Activated CD4-positive, alpha-beta T cell treated with anti-CD3 and anti-CD28 coated beads for 4 hours (primary cell): ENCODE data around the gene ECE1.

Experiments used
- DNase-seq, 2 donors: peaks; one replicate each; pipeline ENCODE4 v3.0.0-alpha.2; 2020

The ECE1 gene

GRCh38 chr1:21325231-21325718, 35.0 kb upstream of the ECE1 start:
- DNase-seq = no peak

DNA sequence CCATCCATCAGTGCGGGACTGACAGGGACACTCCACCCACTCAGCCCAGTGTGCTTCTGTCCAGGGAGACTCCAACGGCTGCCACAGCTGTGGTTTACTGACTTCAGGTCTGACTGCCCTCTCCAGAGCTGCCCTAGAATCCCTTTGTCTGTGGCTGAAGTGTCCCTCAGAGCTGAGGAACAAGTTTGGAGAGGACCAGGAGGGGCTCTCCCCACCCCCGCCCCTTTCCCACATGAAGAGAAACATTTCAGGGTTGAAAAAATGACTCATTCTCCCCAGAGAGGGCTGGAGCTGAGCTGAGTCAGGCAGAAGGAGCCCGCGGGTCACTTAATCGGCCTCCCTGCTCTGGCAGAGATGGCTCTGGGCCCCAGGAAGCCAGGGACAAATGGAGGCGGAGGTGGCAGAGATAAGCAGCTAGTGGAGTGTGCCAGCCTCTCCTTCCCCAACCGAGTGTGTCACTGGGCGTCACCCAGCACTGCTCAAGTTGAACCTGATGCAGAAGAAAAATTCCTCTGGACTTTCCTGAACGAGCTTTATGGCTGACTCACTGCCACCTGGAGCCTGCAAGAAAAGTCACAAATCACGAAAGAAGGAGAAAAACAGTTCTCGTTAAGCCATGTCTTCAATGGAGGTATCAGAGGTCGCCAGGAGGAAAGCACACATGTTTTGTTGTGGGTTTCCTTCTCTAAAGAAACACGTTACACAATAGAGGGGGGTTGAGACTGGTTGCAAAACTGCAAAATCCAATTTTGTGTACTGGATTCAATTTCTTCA, 34.3 kb upstream of the ECE1 start:
- DNase-seq = peak; percentile 75 to 80

DNA sequence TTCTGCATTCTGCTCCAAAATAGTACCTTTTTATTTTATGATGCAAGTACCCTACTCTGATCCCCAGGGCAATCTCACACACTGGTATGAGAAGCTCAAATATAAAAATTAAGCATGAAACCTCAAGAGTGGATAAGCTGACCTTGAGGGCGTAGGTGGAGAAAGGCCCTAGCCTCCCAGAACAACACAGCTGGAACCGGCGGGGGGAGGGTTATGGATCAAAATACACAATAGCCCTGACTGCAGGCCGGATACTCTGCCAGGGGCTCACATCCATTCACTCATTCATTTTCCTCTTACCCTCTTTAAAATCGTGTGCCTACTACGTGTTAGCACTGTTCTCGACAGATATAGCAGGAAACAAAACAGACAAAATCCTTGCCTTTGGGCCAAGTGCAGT, 32.8 kb upstream of the ECE1 start:
- DNase-seq = no peak

DNA sequence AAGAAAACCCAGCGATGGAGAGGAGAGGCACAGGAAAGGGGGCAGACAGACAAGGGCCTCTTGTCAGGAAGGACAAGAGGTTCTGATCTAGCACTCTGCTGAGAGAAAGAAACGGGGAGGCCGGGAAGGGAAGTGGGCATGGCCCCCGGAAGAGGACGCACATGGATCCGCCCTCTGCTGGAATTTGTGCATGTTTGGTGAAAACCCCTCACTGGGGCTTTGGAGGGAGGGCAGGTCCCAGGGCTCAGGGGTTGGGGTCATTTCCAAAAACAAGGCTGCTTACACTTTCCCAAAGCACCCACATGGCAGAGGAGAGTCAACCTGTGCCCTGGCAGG, 32.4 kb upstream of the ECE1 start:
- DNase-seq = no peak

GRCh38 chr1:21321963-21322680, 31.9 kb upstream of the ECE1 start:
- DNase-seq = no peak

DNA sequence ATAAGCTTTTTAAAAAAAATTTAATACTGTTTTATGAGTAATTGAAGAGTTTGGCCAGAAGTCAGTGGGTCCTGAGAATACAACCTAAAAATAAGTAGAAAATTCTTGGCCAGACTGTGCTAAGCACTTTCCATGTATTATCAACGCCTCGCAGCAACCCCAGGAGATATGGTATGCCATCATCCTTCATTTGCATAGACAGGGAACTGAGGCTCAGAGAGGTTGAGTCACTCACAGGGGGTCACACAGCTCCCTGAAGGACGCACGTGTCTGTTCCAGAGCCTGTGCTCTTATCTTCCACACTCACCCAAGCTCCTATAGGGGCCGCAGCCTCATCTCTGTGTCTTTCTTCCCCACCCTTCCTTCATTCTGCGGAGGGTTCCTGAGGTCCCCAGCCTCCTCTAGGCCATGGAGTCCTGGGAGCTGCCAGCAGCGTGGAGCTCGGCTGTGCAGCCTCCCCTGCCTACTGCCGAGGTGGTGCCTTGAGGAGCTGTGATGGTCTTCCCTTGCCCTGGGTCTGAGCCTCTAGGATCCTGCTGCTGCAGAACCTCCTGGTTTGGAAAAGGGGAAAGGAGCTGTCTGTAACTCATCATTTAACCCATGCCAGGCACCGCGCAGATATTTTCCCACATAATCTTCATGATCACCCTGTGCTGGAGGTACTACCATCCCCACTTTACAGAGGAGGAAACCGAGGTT, 30.3 kb upstream of the ECE1 start:
- no peak for DNase-seq

GRCh38 chr1:21319447-21320407, 29.5 kb upstream of the ECE1 start:
- DNase-seq = no peak

DNA sequence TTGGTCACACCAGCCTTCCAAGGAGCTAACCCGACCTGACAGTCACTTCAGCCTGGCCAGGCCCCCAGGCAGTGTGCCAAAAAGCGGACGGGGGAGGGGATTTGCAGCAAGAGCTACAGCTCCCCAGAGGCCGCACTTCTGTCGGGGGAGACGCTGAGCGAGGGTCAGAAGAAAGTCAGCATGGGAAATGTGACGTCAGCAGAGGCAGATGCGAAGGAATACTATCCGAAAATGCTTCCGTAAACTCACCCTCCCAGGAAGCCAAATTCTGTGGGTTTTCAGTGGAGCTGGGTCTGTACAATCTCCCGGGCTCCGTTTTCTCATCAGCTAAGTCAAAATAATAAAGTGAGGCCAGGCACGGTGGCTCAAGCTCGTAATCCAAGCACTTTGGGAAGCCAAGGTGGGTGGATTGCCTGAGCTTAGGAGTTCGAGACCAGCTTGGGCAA, 28.5 kb upstream of the ECE1 start:
- DNase-seq = no peak

DNA sequence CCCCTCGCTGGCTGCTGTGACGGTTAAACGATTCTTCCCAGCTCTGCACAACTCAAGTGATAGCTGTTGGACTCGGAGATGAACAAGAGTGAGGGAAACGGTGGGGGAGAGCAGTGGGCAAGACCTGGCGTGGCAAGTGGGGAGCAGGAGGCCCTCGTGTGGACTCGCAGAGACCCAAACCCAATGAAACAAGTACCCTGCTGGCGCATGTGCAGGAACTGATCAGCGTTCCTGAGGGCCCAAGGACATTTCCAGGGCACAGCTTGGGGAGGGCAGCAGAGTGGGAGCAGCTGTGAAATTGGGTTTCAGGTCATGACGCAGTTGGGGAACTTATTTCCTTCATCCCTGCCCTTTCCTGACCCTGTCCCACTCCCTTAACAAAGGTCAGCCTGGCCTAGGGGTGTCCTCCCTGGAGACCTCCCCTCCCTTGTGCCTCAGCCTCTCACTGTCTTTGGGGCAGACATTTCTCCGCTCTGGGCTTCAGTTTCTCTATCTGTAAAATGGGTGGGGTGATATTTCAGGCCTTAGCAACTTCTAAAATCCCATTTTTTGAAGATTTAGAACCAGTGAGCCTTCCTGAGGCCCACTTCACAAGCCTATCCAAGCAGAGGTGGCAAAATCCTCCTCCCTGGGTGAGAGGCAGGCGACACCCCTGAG, 27.9 kb upstream of the ECE1 start:
- no peak for DNase-seq

DNA sequence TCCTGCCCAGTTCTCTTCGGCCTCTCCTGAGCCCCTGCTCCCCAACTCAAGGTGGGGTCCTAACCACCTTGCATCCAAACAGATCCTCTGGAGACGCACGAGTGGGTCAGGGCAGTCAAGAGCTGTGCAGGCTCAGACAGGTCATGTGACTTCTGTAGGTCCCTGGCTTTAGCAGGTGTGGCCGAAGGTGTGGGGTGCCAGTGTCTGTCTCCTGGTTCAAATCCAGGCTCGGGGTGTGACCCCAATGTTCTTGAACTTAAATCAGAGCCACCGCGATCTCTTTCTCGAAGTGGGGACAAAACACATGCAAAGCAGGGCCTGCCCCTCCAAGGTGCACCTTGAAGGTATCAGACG, 27.4 kb upstream of the ECE1 start:
- DNase-seq = no peak

DNA sequence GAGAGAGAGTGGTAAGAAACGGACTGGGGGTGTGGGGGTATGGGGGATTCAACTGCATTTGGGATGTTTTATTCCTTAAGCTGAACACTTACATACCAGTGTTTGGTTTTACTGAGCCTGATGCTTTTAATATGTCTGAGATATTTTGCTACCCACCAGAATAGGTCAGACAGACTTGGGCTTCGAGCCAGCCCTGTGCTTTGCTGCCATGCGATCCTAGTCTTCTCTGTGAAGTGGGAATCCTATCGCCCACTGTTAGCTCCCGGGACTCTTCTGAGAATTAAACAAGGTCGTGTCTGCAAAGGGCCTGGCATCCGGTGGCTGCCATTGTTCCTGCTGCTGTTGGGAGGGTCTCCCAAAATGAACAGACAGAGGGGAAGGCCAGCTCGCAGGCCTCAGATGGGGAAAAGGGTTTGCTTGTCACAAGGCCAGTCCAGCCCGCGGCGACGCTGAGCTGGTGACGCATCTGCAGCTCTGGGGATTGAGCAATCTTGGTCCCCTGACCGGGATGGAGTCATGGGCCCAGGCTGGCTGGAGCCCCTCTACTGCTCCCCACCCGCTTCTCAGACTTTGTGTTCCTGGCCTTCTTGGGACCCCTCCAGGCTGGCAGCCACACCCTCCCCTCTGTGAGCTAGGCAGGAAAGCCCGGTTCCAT, 26.9 kb upstream of the ECE1 start:
- DNase-seq = no peak

- DNase-seq = no peak
These were observed 24.6 kb upstream of the ECE1 start for GRCh38 chr1:21314743-21315396.

DNA sequence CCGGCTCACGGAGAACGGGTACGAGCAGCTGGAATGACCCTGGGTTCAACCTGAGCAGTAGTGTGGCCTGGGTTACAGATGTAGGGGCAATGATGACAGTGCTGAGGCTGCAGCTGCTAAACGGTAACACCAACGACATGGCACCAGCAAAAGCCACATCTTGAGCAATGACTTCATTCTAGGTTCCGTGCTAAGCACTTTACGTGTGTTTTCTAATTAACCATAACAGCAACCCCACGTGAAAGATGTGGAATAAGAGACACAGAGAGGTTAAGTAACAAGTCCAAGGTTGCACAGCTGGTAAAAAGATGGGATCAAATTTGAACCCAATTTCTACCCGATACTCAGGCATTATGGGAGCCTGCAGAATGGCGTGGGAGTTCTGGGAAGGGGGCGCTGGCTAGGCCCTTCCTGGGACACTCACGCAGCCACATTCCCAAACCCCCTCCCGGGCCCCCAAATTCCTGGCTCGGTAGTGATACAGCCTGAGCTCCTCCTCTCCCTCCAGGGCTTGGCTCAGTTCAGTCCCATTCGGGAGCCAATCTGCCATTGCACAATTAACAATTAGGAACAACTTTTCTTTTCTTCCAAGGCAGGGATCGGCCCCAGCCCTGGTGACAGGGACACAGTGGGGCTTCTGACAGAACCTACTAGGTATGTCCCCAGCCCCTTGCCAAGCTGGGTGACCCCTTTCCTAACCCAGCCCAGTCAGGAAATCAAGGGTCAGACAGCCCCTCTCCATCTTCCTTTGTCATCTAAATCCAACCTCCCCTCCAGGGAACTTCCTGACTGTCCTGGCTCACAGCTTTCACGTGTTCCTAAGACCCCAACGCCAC, 23.8 kb upstream of the ECE1 start:
- DNase-seq = no peak

DNA sequence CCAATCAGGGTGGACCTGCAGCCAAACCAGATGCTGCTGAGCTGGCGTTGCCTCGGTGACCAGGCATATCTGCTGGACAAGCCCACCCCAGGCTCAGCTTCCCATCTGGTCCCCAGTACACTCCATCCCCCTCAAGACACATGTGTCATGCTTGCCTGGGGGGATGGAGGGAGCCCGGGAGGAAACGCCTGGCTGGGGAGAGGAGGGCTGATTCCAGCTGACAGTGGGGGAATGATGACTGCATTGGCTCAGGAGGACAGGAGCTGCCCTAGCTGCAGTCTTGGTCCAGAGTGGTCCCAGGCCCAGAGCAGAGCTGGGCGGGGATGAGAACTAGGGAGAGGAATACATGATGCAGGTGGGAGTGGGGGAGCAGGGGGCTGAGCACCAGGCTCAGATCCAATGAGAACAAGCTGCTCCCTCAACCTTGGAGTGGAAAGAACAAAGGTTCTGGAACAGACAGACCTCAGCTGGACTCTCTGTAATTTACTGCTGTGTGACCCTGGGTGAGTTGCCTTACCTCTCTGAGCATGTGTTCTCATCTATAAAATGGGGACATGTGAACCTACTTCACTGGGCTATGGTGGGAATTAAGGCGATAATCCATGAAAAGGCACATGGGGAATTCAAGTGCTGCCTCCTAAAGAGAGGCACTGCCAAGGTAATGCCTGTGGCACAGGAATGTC, 23.1 kb upstream of the ECE1 start:
- no peak for DNase-seq

GRCh38 chr1:21312407-21312992, 22.2 kb upstream of the ECE1 start:
- no peak for DNase-seq

- no peak for DNase-seq
These were observed 20.8 kb upstream of the ECE1 start for GRCh38 chr1:21311016-21311415.

GRCh38 chr1:21308847-21309652, 18.8 kb upstream of the ECE1 start:
- no peak for DNase-seq

DNA sequence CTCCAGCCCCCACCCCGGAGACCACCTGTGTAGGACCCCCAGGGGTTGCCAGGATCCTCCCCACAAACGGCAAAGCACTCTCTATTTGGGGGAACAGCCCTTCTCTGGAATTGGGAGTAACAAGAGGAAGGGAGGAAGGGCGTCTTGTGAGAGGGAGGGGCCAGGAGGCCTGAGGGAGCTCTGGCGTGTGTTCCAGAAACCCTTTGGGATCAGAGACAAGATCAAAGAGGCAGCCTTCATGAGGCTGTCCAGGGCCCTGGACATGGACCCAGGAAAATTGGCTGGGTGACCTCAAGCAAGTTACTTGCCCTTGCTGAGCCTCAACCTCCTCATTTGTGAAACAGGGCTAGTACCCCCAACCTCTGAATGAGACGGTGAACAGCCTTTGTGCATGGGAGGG, 18.1 kb upstream of the ECE1 start:
- DNase-seq = no peak
